HG03432 (cell line): ENCODE results near the gene TAOK3.
"Not testable (repeated sequence)": the region's sequence is repeated elsewhere in the genome, so short reads cannot be mapped to it uniquely, and the experiment has no call there.

Experiments
- ATAC-seq: cut with Tn5 transposase; IDR thresholded peaks from one replicate; pipeline ENCODE4 v1.9.1; 2021; ENCODE audit warnings: mild to moderate bottlenecking, moderate library complexity; ENCODE audit not compliant: unreplicated experiment

The TAOK3 gene

GRCh38 chr12:118372541-118373495 is at the start of gene TAOK3:
TSS of gene TAOK3 (minus strand) at chr12:118372907. CDS start at chr12:118255567, 117,340 bp downstream.
- peak; percentile 82 for ATAC-seq

GRCh38 chr12:118420673-118421072 is 48.0 kb upstream of the TAOK3 start:
- no peak for ATAC-seq

GRCh38 chr12:118418385-118419057 is 45.8 kb upstream of the TAOK3 start:
- no peak for ATAC-seq

GRCh38 chr12:118417942-118418341 is 45.2 kb upstream of the TAOK3 start:
- ATAC-seq: no peak

GRCh38 chr12:118409834-118410233 is 37.1 kb upstream of the TAOK3 start:
- ATAC-seq: no peak

- ATAC-seq: not testable (repeated sequence)
These were observed 35.5 kb upstream of the TAOK3 start for GRCh38 chr12:118408241-118408640.

- ATAC-seq: peak; percentile 63
These were observed 32.3 kb upstream of the TAOK3 start for GRCh38 chr12:118404876-118405521.

GRCh38 chr12:118402251-118402650 is 29.5 kb upstream of the TAOK3 start:
- no peak for ATAC-seq

- ATAC-seq: no peak
These were observed 26.2 kb upstream of the TAOK3 start for GRCh38 chr12:118398940-118399339.

GRCh38 chr12:118398524-118398923 is 25.8 kb upstream of the TAOK3 start:
- no peak for ATAC-seq

GRCh38 chr12:118397708-118398440 is 25.2 kb upstream of the TAOK3 start:
- no peak for ATAC-seq

GRCh38 chr12:118391836-118392235 is 19.1 kb upstream of the TAOK3 start:
- no peak for ATAC-seq

GRCh38 chr12:118391424-118391823 is 18.7 kb upstream of the TAOK3 start:
- no peak for ATAC-seq

- ATAC-seq: no peak
These were observed 5.3 kb upstream of the TAOK3 start for GRCh38 chr12:118377884-118378470.

- no peak for ATAC-seq
These were observed 4.5 kb upstream of the TAOK3 start for GRCh38 chr12:118377021-118377883.

- ATAC-seq: peak; percentile 34
These were observed 3.6 kb upstream of the TAOK3 start, which contains the start of gene SUDS3 for GRCh38 chr12:118376089-118377020. TSS of gene SUDS3 (plus strand) at chr12:118376555. CDS start at chr12:118376692, 137 bp downstream.

GRCh38 chr12:118375348-118375747 is 2.6 kb upstream of the TAOK3 start:
- no peak for ATAC-seq

- ATAC-seq: no peak
These were observed 2.2 kb upstream of the TAOK3 start for GRCh38 chr12:118374909-118375308.
